Stimulated activated CD8-positive, alpha-beta memory T cell treated with anti-CD3 and anti-CD28 coated beads, Interleukin-4, amount 100 ng/mL, for 1 hour (primary cell): ENCODE data around the gene RBBP4.

Experiments
- DNase-seq, 2 donors: peaks; one replicate each; pipeline ENCODE4 v3.0.0-alpha.2; 2020; ENCODE audit warnings: low read depth in 2 of 2, low spot score in 1 of 2

The RBBP4 gene

DNA sequence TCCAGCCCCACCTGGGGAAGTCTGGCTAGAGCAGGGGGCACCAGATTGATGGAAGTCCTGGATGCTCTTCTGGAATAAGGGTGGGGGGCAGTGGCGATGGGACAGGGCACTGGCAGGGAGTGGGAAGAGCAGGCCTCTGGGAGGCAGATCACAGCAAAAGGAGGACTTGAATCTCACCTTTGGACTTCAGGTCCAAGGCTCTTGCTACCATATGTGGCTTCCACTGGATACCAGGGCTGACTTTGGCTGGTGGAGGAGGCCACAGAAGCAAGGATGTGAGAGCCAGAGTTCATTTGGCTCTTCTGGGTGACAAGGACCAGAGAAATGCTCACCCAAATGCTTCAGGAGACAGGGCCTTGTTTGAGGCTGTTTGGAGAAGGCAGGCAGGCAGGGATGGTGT, 67.5 kb downstream of the RBBP4 start:
- no peak for DNase-seq

DNA sequence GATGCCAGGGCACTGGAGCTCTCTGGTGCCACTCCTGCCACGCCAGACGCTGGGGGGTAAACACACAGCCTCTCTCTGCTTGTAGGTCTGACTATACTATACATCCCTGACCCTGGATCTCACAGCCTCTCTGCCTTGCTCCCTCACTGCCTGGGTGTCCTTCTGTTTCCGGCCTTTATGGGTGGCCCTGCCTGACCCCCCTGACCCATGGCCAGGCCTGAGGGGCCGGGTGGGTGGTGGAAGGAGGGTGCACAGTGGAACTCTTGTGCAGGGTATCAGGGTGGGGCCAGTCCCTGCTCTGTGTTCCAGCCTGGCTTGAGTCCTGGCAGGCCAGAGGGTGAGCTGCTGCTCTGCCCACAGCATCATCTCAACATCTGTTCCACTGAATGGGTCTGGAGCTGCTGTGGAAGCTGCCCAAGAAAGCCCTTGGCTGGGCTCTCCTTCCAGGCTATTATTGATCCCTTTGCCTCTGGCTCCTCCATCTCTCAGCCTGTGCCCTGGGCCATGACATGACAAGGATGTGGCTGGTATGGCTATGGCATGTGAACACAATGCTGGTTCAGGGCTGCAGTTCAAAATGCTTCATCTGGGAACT, 68.8 kb downstream of the RBBP4 start:
- no peak for DNase-seq

DNA sequence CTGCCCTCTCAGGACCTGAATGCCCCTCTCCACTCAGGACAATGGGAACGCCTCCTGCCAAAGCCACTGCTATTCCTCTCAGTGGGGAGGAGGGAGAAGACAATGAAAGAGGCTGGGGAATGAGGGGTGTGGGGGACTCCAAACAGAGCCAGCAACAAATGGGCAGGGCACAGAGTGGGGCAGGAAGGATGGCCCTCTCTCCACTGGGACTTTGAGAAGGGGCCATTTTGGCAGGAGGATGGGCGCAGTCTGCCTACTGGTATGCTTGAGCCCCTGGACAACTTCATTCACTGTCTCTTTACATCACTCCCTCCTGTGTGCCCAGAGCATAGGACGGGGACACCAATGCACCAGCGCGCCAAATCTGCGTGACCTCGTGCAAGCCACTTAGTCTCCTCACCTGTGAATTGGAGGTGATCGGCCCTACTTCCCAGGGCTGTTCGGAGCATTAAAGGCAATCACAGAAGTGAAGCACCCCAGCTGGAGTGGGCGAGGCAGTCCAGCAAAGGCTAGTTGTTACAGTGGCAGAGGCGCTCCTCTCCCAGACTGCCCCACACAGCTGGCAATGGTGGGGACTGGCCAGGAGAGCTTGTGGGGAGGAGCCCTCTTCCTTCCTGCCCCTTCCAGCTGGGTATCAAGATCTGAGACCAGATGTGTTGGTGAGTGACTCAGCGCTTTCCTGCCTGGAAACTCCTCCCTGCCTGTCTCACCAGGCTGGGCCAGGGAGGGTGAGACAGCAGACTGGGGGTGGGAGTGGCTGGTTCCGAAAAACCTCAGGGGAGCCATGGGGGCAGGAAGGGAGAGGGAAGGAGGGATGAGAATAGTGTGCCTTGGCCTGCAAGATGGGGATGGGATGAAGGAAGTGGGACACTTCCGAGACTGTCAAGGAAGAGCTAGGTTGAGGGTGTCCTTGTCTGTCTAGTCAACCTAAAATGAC, 73.9 kb downstream of the RBBP4 start:
- DNase-seq: no peak

DNA sequence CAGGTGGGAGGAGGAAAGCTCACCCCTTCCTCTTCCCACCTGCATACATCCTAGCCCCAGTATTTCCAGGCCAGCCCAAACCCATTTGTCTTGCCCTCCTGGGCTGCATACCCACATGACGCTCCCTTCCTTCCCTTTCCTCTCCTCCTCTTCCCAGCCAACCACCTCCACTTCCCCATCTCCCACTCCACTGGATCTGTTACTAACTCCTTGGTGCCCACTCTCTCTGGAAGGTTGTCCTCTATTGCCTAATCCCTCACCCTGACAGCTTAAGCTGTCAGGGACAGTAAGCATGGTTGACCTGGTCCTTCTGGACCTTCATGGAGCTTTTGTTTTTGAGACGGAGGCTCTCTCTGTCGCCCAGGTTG, 74.6 kb downstream of the RBBP4 start:
- no peak for DNase-seq

- no peak for DNase-seq
Observed at GRCh38 chr1:32727876-32728275, 76.9 kb downstream of the RBBP4 start.

- no peak for DNase-seq
Observed at GRCh38 chr1:32728413-32729077, 77.5 kb downstream of the RBBP4 start.

DNA sequence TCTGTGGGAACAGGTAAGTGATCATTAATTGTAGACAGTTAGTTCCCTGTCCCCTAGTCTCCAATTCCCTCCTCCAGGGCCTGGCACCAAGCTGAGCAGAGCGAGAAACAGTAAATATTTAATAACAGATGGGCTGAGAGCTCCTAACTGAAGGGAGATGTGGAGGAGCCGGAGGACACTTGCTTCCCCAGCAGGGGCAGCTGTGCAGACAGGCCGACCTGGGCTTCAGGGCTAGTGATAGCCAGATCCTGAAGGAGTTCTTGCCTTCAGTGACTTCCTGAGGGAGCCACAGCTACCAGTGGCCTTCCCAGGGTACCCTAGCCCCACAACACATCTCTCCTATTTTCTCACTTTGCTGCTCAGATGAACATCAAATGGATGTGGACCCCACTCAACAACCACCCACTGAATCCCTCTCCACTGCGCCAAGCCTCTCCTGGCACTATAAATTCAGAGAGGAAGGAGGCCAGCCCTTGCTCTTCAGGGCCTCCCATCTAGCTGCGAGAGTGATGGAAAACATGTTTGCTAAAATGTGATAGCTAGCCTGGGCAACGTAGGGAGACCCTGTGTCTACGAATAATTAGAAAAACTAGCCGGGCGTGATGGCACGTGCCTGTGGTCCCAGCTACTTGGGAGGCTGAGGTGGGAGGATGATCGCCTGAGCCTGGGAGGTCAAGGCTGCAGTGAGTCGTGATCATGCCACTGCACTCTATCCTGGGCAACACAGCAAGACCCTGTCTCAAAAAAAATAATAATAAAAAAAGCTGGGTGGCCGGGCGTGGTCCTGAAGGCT, 78.4 kb downstream of the RBBP4 start:
- DNase-seq: no peak

DNA sequence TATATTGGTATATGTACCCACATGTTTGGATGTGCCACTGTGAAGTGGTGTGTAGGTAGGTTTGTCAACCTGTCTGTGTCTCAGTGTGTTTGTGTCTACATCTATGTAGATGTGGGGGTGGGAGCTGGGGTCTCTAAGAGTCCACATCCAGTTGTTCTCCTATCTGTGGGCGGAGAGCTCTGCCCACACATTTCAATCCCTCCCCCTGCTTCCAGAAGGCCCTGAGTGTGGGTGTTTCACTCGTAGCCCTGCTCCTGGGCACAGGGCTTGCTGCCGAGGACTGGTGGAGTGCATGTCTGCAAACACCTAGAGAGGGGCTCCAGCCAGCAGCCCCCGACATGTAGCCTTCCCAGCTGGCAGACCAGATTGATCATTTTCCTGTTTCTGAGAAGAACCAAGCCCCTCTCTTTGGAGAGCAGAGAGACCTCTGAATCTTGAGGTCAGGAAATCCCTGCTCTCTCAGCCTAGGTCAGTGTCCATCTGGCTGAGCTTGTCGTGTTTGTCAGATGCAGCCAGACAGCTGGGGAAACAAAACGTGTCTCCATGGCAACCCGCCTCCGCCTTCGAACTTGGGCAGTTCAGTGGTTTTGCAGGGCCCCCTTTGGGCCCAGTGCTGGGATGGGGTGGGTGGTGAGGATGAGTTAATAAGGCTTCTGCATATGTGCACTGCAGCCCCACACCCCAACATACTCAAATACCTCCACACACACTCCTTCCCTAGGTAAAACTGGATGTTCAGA, 82.7 kb downstream of the RBBP4 start:
- no peak for DNase-seq
